HG03457 (cell line): Measurements from ENCODE around the gene ATG4B.
A peak's percentile ranks its signal among the peaks of the same experiment; 100 is the strongest.

Experiments
- ATAC-seq: cut with Tn5 transposase; IDR thresholded peaks from one replicate; pipeline ENCODE4 v1.9.1; 2021; ENCODE audit warnings: moderate number of reproducible peaks; ENCODE audit not compliant: unreplicated experiment

The ATG4B gene

GRCh38 chr2:241680827-241681599 lies 43.5 kb downstream of the ATG4B start:
- ATAC-seq = no peak

GRCh38 chr2:241686324-241686649 lies 48.8 kb downstream of the ATG4B start:
- ATAC-seq = peak; percentile 3

- peak; percentile 89 for ATAC-seq
These were observed 49.3 kb downstream of the ATG4B start, which contains the start of gene DTYMK for GRCh38 chr2:241686650-241687425. Gene DTYMK, minus strand, starts transcription at chr2:241686815. Its CDS starts 32 bp downstream, at chr2:241686783.

- ATAC-seq = no peak
These were observed 51.8 kb downstream of the ATG4B start for GRCh38 chr2:241689306-241689705.

- no peak for ATAC-seq
These were observed 52.8 kb downstream of the ATG4B start for GRCh38 chr2:241690202-241690717.

- ATAC-seq = no peak
These were observed 55.0 kb downstream of the ATG4B start for GRCh38 chr2:241692448-241692847.

GRCh38 chr2:241695651-241696050 lies 58.2 kb downstream of the ATG4B start:
- ATAC-seq = no peak

- ATAC-seq = no peak
These were observed 63.6 kb downstream of the ATG4B start for GRCh38 chr2:241701149-241701398.

GRCh38 chr2:241701399-241702154 lies 64.1 kb downstream of the ATG4B start, which contains the start of gene ING5:
Gene ING5, plus strand, starts transcription at chr2:241702039. Its CDS starts 27 bp downstream, at chr2:241702066.
- ATAC-seq = peak; percentile 42

GRCh38 chr2:241702155-241703031 lies 64.9 kb downstream of the ATG4B start:
- ATAC-seq = peak; percentile 55

GRCh38 chr2:241703032-241703604 lies 65.6 kb downstream of the ATG4B start:
- ATAC-seq = no peak

- no peak for ATAC-seq
These were observed 69.0 kb downstream of the ATG4B start for GRCh38 chr2:241706537-241706936.

GRCh38 chr2:241708879-241709278 lies 71.4 kb downstream of the ATG4B start:
- no peak for ATAC-seq

GRCh38 chr2:241719093-241719492 lies 81.6 kb downstream of the ATG4B start:
- no peak for ATAC-seq

- no peak for ATAC-seq
These were observed 82.6 kb downstream of the ATG4B start for GRCh38 chr2:241720099-241720498.

GRCh38 chr2:241720560-241720959 lies 83.1 kb downstream of the ATG4B start:
- ATAC-seq = no peak

- no peak for ATAC-seq
These were observed 84.4 kb downstream of the ATG4B start for GRCh38 chr2:241721852-241722251.

- no peak for ATAC-seq
These were observed 85.5 kb downstream of the ATG4B start for GRCh38 chr2:241722896-241723454.
